ENCODE results near the gene SMPD3. TPM values are rescaled to one million over a fixed set of nuclear protein-coding genes. Genes with fewer than 3 reads are reported as not detected.

SMPD3 gene
- total RNA-seq, 1 experiment from 2014 or later = 0.70 TPM

- peak within 1 kb of the TSS; percentile 94 to 98 for H3K4me3 Mint-ChIP-seq
- H3K27ac ChIP-seq (ENCODE audit: insufficient read length, low read depth, low read length) = no peak within 1 kb of the TSS
- no CpG with 5 or more reads among the region's 62 CpGs for WGBS (ENCODE audit: extremely low coverage, insufficient read length, low lambda C conversion rate)
- H2BK20ac ChIP-seq (ENCODE audit: low read depth, low read length, poor library complexity, severe bottlenecking) = no peak within 1 kb of the TSS
- H4K91ac ChIP-seq (ENCODE audit: insufficient read length, low read depth, low read length) = no peak within 1 kb of the TSS
- no peak within 1 kb of the TSS for H3T11ph ChIP-seq (ENCODE audit: low read length)
- peaks cover 2% of the 10 kb centered on the region; the same call in 1 of the 2 replicates for H3K79me2 ChIP-seq (ENCODE audit: insufficient read depth, low read length)
- peak within 1 kb of the TSS; percentile 87 for H3K9ac ChIP-seq (ENCODE audit: extremely low read depth, insufficient read length, low read length)
- H4K5ac ChIP-seq (ENCODE audit: insufficient read length, low read depth, low read length) = no peak within 1 kb of the TSS
- H3K27me3 ChIP-seq (ENCODE audit: insufficient read depth, low read length) = no peaks in the 10 kb centered on the region
- peak within 1 kb of the TSS; percentile 22 for H3K18ac ChIP-seq (ENCODE audit: insufficient read length, low read depth, low read length)
- no peak within 1 kb of the TSS for H2BK15ac ChIP-seq (ENCODE audit: low read depth, low read length)
- no peak within 1 kb of the TSS for H2BK5ac ChIP-seq (ENCODE audit: insufficient read length, low read length)
- no peak within 1 kb of the TSS for H3K23ac ChIP-seq (ENCODE audit: insufficient read length, low read depth, low read length)
- no peaks in the 10 kb centered on the region for H4K20me1 ChIP-seq (ENCODE audit: control insufficient read depth, insufficient read depth, insufficient read length)
- H3K4me1 ChIP-seq (ENCODE audit: insufficient read depth, low read length) = peaks cover 2% of the 10 kb centered on the region; the same call in 1 of the 2 replicates
- no peaks in the 10 kb centered on the region for H3K9me3 ChIP-seq (ENCODE audit: control insufficient read depth, low read depth, low read length)
- no peak within 1 kb of the TSS for H3K56ac ChIP-seq (ENCODE audit: insufficient read length, low read depth, low read length)
- H3K23me2 ChIP-seq (ENCODE audit: insufficient read length, low read depth, low read length, poor library complexity, severe bottlenecking) = peaks cover 15% of the 10 kb centered on the region
- peak within 1 kb of the TSS; percentile 98 for H3K4me2 ChIP-seq (ENCODE audit: insufficient read depth, insufficient read length, low read length)
- H3K27me3 Mint-ChIP-seq (ENCODE audit: low read depth) = no peaks in the 10 kb centered on the region
- DNase-seq = peak; percentile 93
- H3K4me1 Mint-ChIP-seq = peaks cover 16 to 19% of the 10 kb centered on the region in 2 experiments
- H4K8ac ChIP-seq (replicated peaks; ENCODE audit: insufficient read length, low read depth, low read length) = no peak within 1 kb of the TSS
- H3K14ac ChIP-seq (ENCODE audit: insufficient read depth, low read length) = peak within 1 kb of the TSS; percentile 88
- H2BK12ac ChIP-seq (ENCODE audit: insufficient read length, low read depth, low read length) = no peak within 1 kb of the TSS
- H2BK120ac ChIP-seq (ENCODE audit: low read depth, low read length, poor library complexity, severe bottlenecking) = no peak within 1 kb of the TSS
- H2AK5ac ChIP-seq (ENCODE audit: insufficient read length, low read length) = no peak within 1 kb of the TSS
- H2AFZ ChIP-seq (ENCODE audit: low read length) = no peak within 1 kb of the TSS
- H3K4ac ChIP-seq (ENCODE audit: low read depth, low read length) = no peak within 1 kb of the TSS
- H3K27ac Mint-ChIP-seq = peak within 1 kb of the TSS; percentile 98 to 99 (median 98)
- H3K9me3 Mint-ChIP-seq = no peaks in the 10 kb centered on the region
- no peaks in the 10 kb centered on the region for H3K79me1 ChIP-seq (ENCODE audit: insufficient read depth, low read depth, low read length, poor library complexity, severe bottlenecking)
- H3K36me3 Mint-ChIP-seq (ENCODE audit: insufficient read depth in 1 of 3, low read depth in 3 of 3) = peaks cover 12 to 34% (median 34%) of the 10 kb centered on the region in 3 experiments; a peak in 6 of 7 replicates
- no peak for TF ChIP-seq CTCF (conservative IDR thresholded peaks at IDR 0.05)
Measured at GRCh38 chr16:68310774-68311511, 137.4 kb downstream of the SMPD3 start, which contains the start of the genes PRMT7 and SLC7A6OS. Gene PRMT7, plus strand, starts transcription at chr16:68311019. Its CDS starts 4,961 bp downstream, at chr16:68315980. Gene SLC7A6OS, minus strand, starts transcription at chr16:68310946. Its CDS starts 20 bp downstream, at chr16:68310926.
